ENCODE measurements around the gene AHRR.
"Not testable (repeated sequence)": the region's sequence is repeated elsewhere in the genome, so short reads cannot be mapped to it uniquely, and the experiment has no call there.

The AHRR gene

GRCh38 chr5:398475-399295 is 77.2 kb downstream of the AHRR start:
- DNase-seq, result no peak

GRCh38 chr5:399296-400281 is 78.1 kb downstream of the AHRR start:
- DNase-seq, result peak; percentile 80

- DNase-seq, result no peak
Observed at GRCh38 chr5:400282-401145, 79.0 kb downstream of the AHRR start.

GRCh38 chr5:401146-402034 is 79.9 kb downstream of the AHRR start:
- DNase-seq, result no peak

- not testable (repeated sequence) for DNase-seq
Observed at GRCh38 chr5:402219-402614, 80.7 kb downstream of the AHRR start.

GRCh38 chr5:402615-403359 is 81.3 kb downstream of the AHRR start:
- DNase-seq, result peak; percentile 76

GRCh38 chr5:403995-404394 is 82.5 kb downstream of the AHRR start:
- DNase-seq, result no peak

GRCh38 chr5:404666-405241 is 83.2 kb downstream of the AHRR start:
- DNase-seq, result no peak

- no peak for DNase-seq
Observed at GRCh38 chr5:405421-405820, 83.9 kb downstream of the AHRR start.

GRCh38 chr5:406041-406440 is 84.5 kb downstream of the AHRR start:
- no peak for DNase-seq

GRCh38 chr5:407051-407450 is 85.5 kb downstream of the AHRR start:
- DNase-seq, result no peak

GRCh38 chr5:407801-408268 is 86.3 kb downstream of the AHRR start:
- no peak for DNase-seq

- no peak for DNase-seq
Observed at GRCh38 chr5:410911-411517, 89.5 kb downstream of the AHRR start.

- DNase-seq, result no peak
Observed at GRCh38 chr5:411728-412127, 90.2 kb downstream of the AHRR start.

GRCh38 chr5:414991-415927 is 93.7 kb downstream of the AHRR start:
- not testable (repeated sequence) for DNase-seq

- peak; percentile 40 for DNase-seq
Observed at GRCh38 chr5:415928-416635, 94.6 kb downstream of the AHRR start.

- DNase-seq, result no peak
Observed at GRCh38 chr5:416636-416960, 95.1 kb downstream of the AHRR start.
